ENCODE data around the gene PML.
"Not testable (repeated sequence)": the region's sequence is repeated elsewhere in the genome, so short reads cannot be mapped to it uniquely, and the experiment has no call there.

GRCh38 chr15:74052271-74053260 lies 58.0 kb downstream of the PML start:
- not testable (repeated sequence) for TF ChIP-seq CTCF, POLR2A (IDR thresholded peaks at IDR 0.05)

All from tibial nerve (tissue), 3 donors.